ENCODE data around the gene TMEM178B. TPM values are rescaled to one million over a fixed set of nuclear protein-coding genes. Genes with fewer than 3 reads are reported as not detected.
"Not testable (repeated sequence)": the region's sequence is repeated elsewhere in the genome, so short reads cannot be mapped to it uniquely, and the experiment has no call there.

TMEM178B gene
- total RNA-seq, 1 donor from 2014 or later, result 38.2 TPM

GRCh38 chr7:141072548-141073172 is 1.2 kb upstream of the TMEM178B start:
- peak; percentile 79 for ATAC-seq
- DNase-seq, result peak; percentile 71
- intact Hi-C loops (cut with micrococcal nuclease), result no loop called here

DNA sequence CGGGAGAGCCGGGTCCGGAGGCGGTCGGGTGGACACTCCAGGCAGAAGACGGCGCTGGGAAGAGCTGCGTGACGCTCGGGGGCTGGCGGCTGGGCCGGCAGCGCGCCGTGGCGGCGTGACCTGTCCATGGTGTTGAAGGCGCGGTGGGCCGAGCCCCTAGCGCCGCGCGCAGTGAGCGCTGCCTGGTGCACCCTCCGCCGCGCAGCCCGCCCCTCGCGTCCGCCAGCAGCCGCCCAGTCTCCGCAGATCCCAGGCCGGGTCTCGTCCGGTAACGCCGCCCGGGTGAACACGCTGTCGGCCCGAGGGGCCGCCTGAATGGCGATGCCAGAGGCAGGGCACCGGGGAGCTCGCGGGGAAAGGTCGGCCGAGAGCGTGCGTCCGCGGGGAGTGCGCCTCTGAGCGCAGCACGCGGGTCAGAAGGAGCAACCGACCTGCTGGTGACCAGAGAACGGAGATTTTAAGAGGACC is 657 bp upstream of the TMEM178B start:
- ATAC-seq (peak; percentile 93), DNase-seq (peak; percentile 69)
- intact Hi-C loops (cut with micrococcal nuclease), result no loop called here

- intact Hi-C loops (cut with micrococcal nuclease), result no loop called here
These were observed 513 bp downstream of the TMEM178B start for GRCh38 chr7:141074162-141074991.

GRCh38 chr7:141074997-141075396 is 1.1 kb downstream of the TMEM178B start:
- DNase-seq (no peak), ATAC-seq (no peak)
- intact Hi-C loops (cut with micrococcal nuclease), result no loop called here

More at GRCh38 chr7:141074162-141074991, 513 bp downstream of the TMEM178B start:
- ATAC-seq (peak; percentile 53), DNase-seq (peak; percentile 34)

- no peak for ATAC-seq
- intact Hi-C loops (cut with micrococcal nuclease), result no loop called here
- no peak for DNase-seq
These were observed 2.5 kb downstream of the TMEM178B start for GRCh38 chr7:141076377-141076776.

GRCh38 chr7:141079219-141079618 is 5.4 kb downstream of the TMEM178B start:
- intact Hi-C loops (cut with micrococcal nuclease), result no loop called here
- DNase-seq, result no peak
- ATAC-seq, result no peak

DNA sequence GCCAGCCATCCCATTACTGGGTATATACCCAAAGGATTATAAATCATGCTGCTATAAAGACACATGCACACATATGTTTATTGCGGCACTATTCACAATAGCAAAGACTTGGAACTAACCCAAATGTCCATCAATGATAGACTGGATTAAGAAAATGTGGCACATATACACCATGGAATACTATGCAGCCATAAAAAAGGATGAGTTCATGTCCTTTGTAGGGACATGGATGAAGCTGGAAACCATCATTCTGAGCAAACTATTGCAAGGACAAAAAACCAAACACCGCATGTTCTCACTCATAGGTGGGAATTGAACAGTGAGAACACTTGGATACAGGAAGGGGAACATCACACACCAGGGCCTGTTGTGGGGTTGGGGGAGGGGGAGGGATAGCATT is 15.6 kb downstream of the TMEM178B start:
- intact Hi-C loops (cut with micrococcal nuclease); DNase-seq; ATAC-seq: not testable (repeated sequence)

- no peak for DNase-seq
- intact Hi-C loops (cut with micrococcal nuclease), result no loop called here
- no peak for ATAC-seq
These were observed 20.6 kb downstream of the TMEM178B start for GRCh38 chr7:141094336-141095070.

- DNase-seq (no peak), ATAC-seq (no peak)
- intact Hi-C loops (cut with micrococcal nuclease), result no loop called here
These were observed 23.6 kb downstream of the TMEM178B start for GRCh38 chr7:141097430-141097829.

GRCh38 chr7:141102436-141102835 is 28.6 kb downstream of the TMEM178B start:
- ATAC-seq, result no peak
- intact Hi-C loops (cut with micrococcal nuclease), result no loop called here
- no peak for DNase-seq

- intact Hi-C loops (cut with micrococcal nuclease), result no loop called here
- DNase-seq (no peak), ATAC-seq (no peak)
These were observed 30.1 kb downstream of the TMEM178B start for GRCh38 chr7:141103847-141104429.

DNA sequence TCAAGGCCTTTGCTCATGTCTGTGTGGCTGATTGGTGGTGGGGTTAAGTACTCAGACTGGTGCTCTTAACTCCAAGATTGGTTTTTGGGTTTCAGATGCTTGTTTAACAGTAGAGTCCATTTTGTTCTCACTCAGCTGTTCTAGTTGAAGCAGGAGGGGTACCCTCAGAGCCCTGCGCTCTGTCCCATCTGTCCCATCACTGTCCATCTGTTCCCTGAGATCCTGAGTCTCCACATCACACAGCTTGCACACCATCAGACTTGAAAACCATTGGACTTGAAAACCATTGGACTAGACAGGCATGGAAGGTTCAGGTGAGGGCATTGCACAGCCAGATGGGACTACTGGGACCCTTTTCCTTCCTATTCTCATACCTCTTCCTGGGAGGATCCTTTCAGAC is 39.3 kb downstream of the TMEM178B start:
- ATAC-seq, result no peak
- no peak for DNase-seq
- intact Hi-C loops (cut with micrococcal nuclease), result no loop called here

- ATAC-seq (no peak), DNase-seq (no peak)
- intact Hi-C loops (cut with micrococcal nuclease), result no loop called here
These were observed 40.3 kb downstream of the TMEM178B start for GRCh38 chr7:141114029-141114664.

- no peak for ATAC-seq
These were observed 42.1 kb downstream of the TMEM178B start for GRCh38 chr7:141115965-141116364.

DNA sequence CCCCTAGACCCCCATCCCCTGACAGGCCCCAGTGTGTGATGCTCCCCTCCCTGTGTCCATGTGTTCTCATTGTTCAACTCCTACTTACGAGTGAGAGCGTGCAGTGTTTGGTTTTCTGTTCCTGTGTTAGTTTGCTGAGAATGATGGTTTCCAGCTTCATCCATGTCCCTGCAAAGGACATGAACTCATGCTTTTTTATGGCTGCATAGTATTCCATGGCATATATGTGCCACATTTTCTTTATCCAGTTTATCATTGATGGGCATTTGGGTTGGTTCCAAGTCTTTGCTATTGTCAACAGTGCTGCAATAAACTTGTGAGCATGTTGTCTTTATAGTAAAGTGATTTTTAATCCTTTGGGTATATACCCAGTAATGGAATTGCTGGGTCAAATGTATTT is 42.8 kb downstream of the TMEM178B start:
- DNase-seq, ATAC-seq: not testable (repeated sequence)

More at GRCh38 chr7:141115965-141116364, 42.1 kb downstream of the TMEM178B start:
- no peak for DNase-seq
- intact Hi-C loops (cut with micrococcal nuclease), result no loop called here

GRCh38 chr7:141118767-141119166 is 44.9 kb downstream of the TMEM178B start:
- intact Hi-C loops (cut with micrococcal nuclease), result no loop called here
- no peak for DNase-seq
- no peak for ATAC-seq

More for the DNA sequence above, 42.8 kb downstream of the TMEM178B start:
- intact Hi-C loops (cut with micrococcal nuclease), result not testable (repeated sequence)

- no peak for DNase-seq
- ATAC-seq, result no peak
- intact Hi-C loops (cut with micrococcal nuclease), result no loop called here
These were observed 45.3 kb downstream of the TMEM178B start for GRCh38 chr7:141119187-141119586.

DNA sequence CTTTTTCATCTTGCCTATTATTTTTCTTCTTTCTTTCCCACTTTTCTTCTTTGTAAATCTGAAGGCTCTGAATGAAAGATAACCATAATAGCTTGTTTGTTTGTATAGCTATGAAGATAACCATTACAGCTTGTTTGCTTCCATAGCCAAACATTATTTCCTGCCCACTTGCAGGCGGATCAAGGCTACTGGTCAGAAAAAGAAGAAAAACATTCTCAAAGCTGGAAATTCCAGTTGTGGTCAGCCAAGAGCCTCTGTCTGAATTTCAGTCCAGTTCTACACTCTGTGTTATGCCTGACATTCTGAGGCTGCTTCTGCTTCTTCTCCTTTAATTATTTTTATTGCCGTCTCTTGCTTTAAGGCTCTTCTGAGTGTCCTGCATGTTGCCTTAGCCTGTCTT is 48.9 kb downstream of the TMEM178B start:
- no peak for DNase-seq
- intact Hi-C loops (cut with micrococcal nuclease), result no loop called here
- no peak for ATAC-seq

GRCh38 chr7:141123522-141123921 is 49.7 kb downstream of the TMEM178B start:
- ATAC-seq (no peak), DNase-seq (no peak)
- intact Hi-C loops (cut with micrococcal nuclease), result no loop called here
